ENCODE results near the gene PCDH12. TPM values are rescaled to one million over a fixed set of nuclear protein-coding genes. Genes with fewer than 3 reads are reported as not detected.

PCDH12 gene
- total RNA-seq, 1 donor from 2014 or later, result 7.6 TPM

DNA sequence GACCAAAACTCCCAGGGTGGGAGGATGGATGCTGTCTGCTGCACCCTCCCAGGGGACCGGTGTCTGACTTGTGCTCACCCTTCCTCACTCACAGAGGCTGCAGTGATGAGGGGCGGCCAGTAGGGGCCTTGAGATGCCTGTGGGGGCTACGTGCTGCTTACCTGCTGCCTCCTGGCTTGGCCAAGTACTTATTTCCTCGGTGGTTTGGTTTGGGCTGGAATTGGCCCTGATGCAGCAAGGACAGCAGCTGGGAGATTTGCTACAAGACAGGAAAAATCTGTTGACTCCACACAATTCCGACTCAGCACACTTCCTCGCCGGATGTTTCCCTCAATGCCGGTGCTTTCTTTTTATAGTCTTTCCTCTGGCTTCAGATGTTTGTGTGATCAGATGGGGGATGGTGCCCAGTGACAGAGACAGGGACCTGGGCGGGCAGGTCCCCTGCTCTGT lies 6.6 kb downstream of the PCDH12 start:
- Histone ChIP-seq H3K36me3 (peaks cover 18% of the 10 kb centered on the region), H3K4me1 (peaks cover 80% of the 10 kb centered on the region), H3K9me3 (replicated peaks) (no peaks in the 10 kb centered on the region), H3K4me3 (peak overlapping the region; percentile 65), H3K27ac (replicated peaks) (peak overlapping the region; percentile 88), H3K27me3 (ENCODE audit: low read depth) (no peaks in the 10 kb centered on the region)
- DNase-seq, result no peak
- TF ChIP-seq, protein P1, sequence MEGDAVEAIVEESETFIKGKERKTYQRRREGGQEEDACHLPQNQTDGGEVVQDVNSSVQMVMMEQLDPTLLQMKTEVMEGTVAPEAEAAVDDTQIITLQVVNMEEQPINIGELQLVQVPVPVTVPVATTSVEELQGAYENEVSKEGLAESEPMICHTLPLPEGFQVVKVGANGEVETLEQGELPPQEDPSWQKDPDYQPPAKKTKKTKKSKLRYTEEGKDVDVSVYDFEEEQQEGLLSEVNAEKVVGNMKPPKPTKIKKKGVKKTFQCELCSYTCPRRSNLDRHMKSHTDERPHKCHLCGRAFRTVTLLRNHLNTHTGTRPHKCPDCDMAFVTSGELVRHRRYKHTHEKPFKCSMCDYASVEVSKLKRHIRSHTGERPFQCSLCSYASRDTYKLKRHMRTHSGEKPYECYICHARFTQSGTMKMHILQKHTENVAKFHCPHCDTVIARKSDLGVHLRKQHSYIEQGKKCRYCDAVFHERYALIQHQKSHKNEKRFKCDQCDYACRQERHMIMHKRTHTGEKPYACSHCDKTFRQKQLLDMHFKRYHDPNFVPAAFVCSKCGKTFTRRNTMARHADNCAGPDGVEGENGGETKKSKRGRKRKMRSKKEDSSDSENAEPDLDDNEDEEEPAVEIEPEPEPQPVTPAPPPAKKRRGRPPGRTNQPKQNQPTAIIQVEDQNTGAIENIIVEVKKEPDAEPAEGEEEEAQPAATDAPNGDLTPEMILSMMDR (IDR thresholded peaks at IDR 0.05; ENCODE audit: borderline replicate concordance), result peak; percentile 56
- intact Hi-C loops (cut with micrococcal nuclease), result loop anchor here (10.0 kb wide), 1 partner anchor 57 kb away; no protein-coding TSS in a partner anchor

- Histone ChIP-seq H3K27me3 (ENCODE audit: low read depth) (no peaks in the 10 kb centered on the region), H3K36me3 (peaks cover 18% of the 10 kb centered on the region), H3K27ac (replicated peaks) (peak overlapping the region; percentile 88), H3K4me3 (no peak overlapping the region), H3K4me1 (peaks cover 81% of the 10 kb centered on the region), H3K9me3 (replicated peaks) (no peaks in the 10 kb centered on the region)
- no peak for DNase-seq
- intact Hi-C loops (cut with micrococcal nuclease), result loop anchor here (10.0 kb wide), 1 partner anchor 56 kb away; no protein-coding TSS in a partner anchor
- TF ChIP-seq, protein P1 (IDR thresholded peaks at IDR 0.05; ENCODE audit: borderline replicate concordance), result no peak
Observed at GRCh38 chr5:141950207-141951005, 7.6 kb downstream of the PCDH12 start.

- intact Hi-C loops (cut with micrococcal nuclease), result no loop called here
- Histone ChIP-seq H3K4me1 (peaks cover 90% of the 10 kb centered on the region), H3K27ac (replicated peaks) (no peak overlapping the region), H3K9me3 (replicated peaks) (no peaks in the 10 kb centered on the region), H3K4me3 (no peak overlapping the region), H3K36me3 (peaks cover 18% of the 10 kb centered on the region), H3K27me3 (ENCODE audit: low read depth) (no peaks in the 10 kb centered on the region)
- TF ChIP-seq, protein P1 (IDR thresholded peaks at IDR 0.05; ENCODE audit: borderline replicate concordance), result no peak
- no peak for DNase-seq
Observed at GRCh38 chr5:141949511-141949910, 8.5 kb downstream of the PCDH12 start.

GRCh38 chr5:141948812-141949211 lies 9.2 kb downstream of the PCDH12 start:
- Histone ChIP-seq H3K36me3 (peaks cover 18% of the 10 kb centered on the region), H3K4me1 (peaks cover 92% of the 10 kb centered on the region), H3K9me3 (replicated peaks) (no peaks in the 10 kb centered on the region), H3K27me3 (ENCODE audit: low read depth) (no peaks in the 10 kb centered on the region), H3K4me3 (no peak overlapping the region), H3K27ac (replicated peaks) (peak overlapping the region; percentile 45)
- intact Hi-C loops (cut with micrococcal nuclease), result no loop called here
- TF ChIP-seq, protein P1 (IDR thresholded peaks at IDR 0.05; ENCODE audit: borderline replicate concordance), result no peak
- DNase-seq, result no peak

GRCh38 chr5:141947316-141947715 lies 10.7 kb downstream of the PCDH12 start:
- peaks cover 89% of the 10 kb centered on the region for H3K4me1 ChIP-seq
- H3K4me3 ChIP-seq, result no peak overlapping the region
- TF ChIP-seq, protein P1 (IDR thresholded peaks at IDR 0.05; ENCODE audit: borderline replicate concordance), result no peak
- peaks cover 18% of the 10 kb centered on the region for H3K36me3 ChIP-seq
- H3K27me3 ChIP-seq (ENCODE audit: low read depth), result no peaks in the 10 kb centered on the region
- no peak for DNase-seq
- H3K9me3 ChIP-seq (replicated peaks), result no peaks in the 10 kb centered on the region
- H3K27ac ChIP-seq (replicated peaks), result peak overlapping the region; percentile 45
- intact Hi-C loops (cut with micrococcal nuclease), result no loop called here

Data from left ventricle myocardium inferior (tissue), 1 donor.